Measurements from ENCODE around the gene TTC23.
"Not testable (repeated sequence)": the region's sequence is repeated elsewhere in the genome, so short reads cannot be mapped to it uniquely, and the experiment has no call there.

Gene TTC23

GRCh38 chr15:99118258-99118632 is 131.1 kb downstream of the TTC23 start:
- no peak for DNase-seq

- DNase-seq: no peak
These were observed 131.7 kb downstream of the TTC23 start for GRCh38 chr15:99117563-99118257.

GRCh38 chr15:99117111-99117510 is 132.3 kb downstream of the TTC23 start:
- no peak for DNase-seq

- DNase-seq: no peak
These were observed 133.8 kb downstream of the TTC23 start for GRCh38 chr15:99115300-99116215.

GRCh38 chr15:99114511-99115299 is 134.7 kb downstream of the TTC23 start:
- DNase-seq: no peak

GRCh38 chr15:99113547-99114271 is 135.7 kb downstream of the TTC23 start:
- DNase-seq: no peak

GRCh38 chr15:99111641-99112040 is 137.7 kb downstream of the TTC23 start:
- not testable (repeated sequence) for DNase-seq

GRCh38 chr15:99110581-99111320 is 138.6 kb downstream of the TTC23 start:
- no peak for DNase-seq

- no peak for DNase-seq
These were observed 139.3 kb downstream of the TTC23 start for GRCh38 chr15:99110093-99110492.

- no peak for DNase-seq
These were observed 139.8 kb downstream of the TTC23 start for GRCh38 chr15:99109555-99110021.

GRCh38 chr15:99108993-99109392 is 140.4 kb downstream of the TTC23 start:
- no peak for DNase-seq

GRCh38 chr15:99106417-99107220 is 142.8 kb downstream of the TTC23 start:
- DNase-seq: no peak

- DNase-seq: peak; percentile 57
These were observed 143.7 kb downstream of the TTC23 start for GRCh38 chr15:99105514-99106341.

- DNase-seq: peak; percentile 89
These were observed 144.4 kb downstream of the TTC23 start, which contains the start of gene SYNM for GRCh38 chr15:99104788-99105513. TSS of gene SYNM (plus strand) at chr15:99105080. CDS start at chr15:99105200, 120 bp downstream.

- DNase-seq: no peak
These were observed 146.1 kb downstream of the TTC23 start for GRCh38 chr15:99103279-99103678.

GRCh38 chr15:99102332-99103235 is 146.8 kb downstream of the TTC23 start:
- DNase-seq: no peak

GRCh38 chr15:99101501-99101900 is 147.9 kb downstream of the TTC23 start:
- no peak for DNase-seq
